Endothelial cell of umbilical vein (primary cell): ENCODE measurements around the gene SOCS7. TPM values are rescaled to one million over a fixed set of nuclear protein-coding genes. Genes with fewer than 3 reads are reported as not detected.

Source experiments
- BruUV-seq: library from RNA; stranded (reverse); fragments of 400-500 nt; replicated peaks from 2 replicates; lab custom pipeline; 2021; lab: Mats Ljungman, UMichigan
- CTCF ChIA-PET: fragments of 300-600, 350-600 bp; sonication (Branson Sonifier 250); formaldehyde crosslinking; loops from one replicate; lab custom pipeline; 2021; ENCODE audit warnings: antibody characterized with exemption, inconsistent platforms; lab: Charles Lee
- POLR2A ChIA-PET: fragments of 300-600, 350-600 bp; sonication (Branson Sonifier 250); formaldehyde crosslinking; loops from one replicate; lab custom pipeline; 2021; ENCODE audit warnings: antibody characterized with exemption, inconsistent platforms; lab: Charles Lee
- DNase-seq: peaks from one replicate; pipeline ENCODE4 v3.0.0-alpha.2; 2011; ENCODE audit warnings: low read depth, low spot score
- FAIRE-seq: peaks from 2 replicates; lab custom pipeline; 2011; peaks lifted over from hg19 to GRCh38; lab: Jason Lieb, UNC
- H2AFZ ChIP-seq: 2 replicates; pipeline ENCODE4 v1.6.0; 2012; ENCODE audit warnings: low read depth, low read length, control low read depth, inconsistent platforms
- H3K27ac ChIP-seq: 2 replicates; pipeline ENCODE4 v1.5.1; 2011; ENCODE audit warnings: low read depth, mild to moderate bottlenecking, control low read depth, low read length, moderate library complexity; ENCODE audit not compliant: insufficient read depth
- H3K27me3 ChIP-seq, 2 experiments: 2 replicates each; pipeline versions ENCODE4 v1.6.0 to v1.6.1; 2011; ENCODE audit warnings: low read length in 2 of 2, mixed read lengths in 1 of 2; ENCODE audit not compliant: control insufficient read depth in 2 of 2, insufficient read depth in 2 of 2
- H3K36me3 ChIP-seq, 2 experiments: 2 replicates in 1 of 2; 3 replicates in 1 of 2; pipeline ENCODE4 v1.5.1; 2011; ENCODE audit warnings: low read length in 2 of 2, mild to moderate bottlenecking in 1 of 2, moderate library complexity in 1 of 2; ENCODE audit not compliant: control insufficient read depth in 2 of 2, insufficient read depth in 2 of 2; ENCODE audit errors: extremely low read depth in 1 of 2
- H3K4me1 ChIP-seq: 3 replicates; pipeline ENCODE4 v1.5.1; 2011; ENCODE audit warnings: mild to moderate bottlenecking, low read length; ENCODE audit not compliant: control insufficient read depth, insufficient read depth; ENCODE audit errors: extremely low read depth
- H3K4me2 ChIP-seq: 2 replicates; pipeline ENCODE4 v1.6.1; 2011; ENCODE audit warnings: low read length, control low read depth, mixed read lengths; ENCODE audit not compliant: insufficient read depth
- H3K4me3 ChIP-seq, 3 experiments: fragments of 200-600 bp in 1 of 3; sonication (generic), shearing (Covaris generic) in 1 of 3; replicated peaks in 1 of 3; 2 replicates each; pipeline ENCODE4 v1.5.1; 2011 to 2016; ENCODE audit warnings: control low read depth in 3 of 3, low read length in 3 of 3, mild to moderate bottlenecking in 2 of 3, inconsistent platforms in 1 of 3, low read depth in 1 of 3, moderate library complexity in 1 of 3; ENCODE audit not compliant: insufficient read depth in 1 of 3
- H3K79me2 ChIP-seq: 2 replicates; pipeline ENCODE4 v1.6.0; 2012; ENCODE audit warnings: low read length, inconsistent platforms; ENCODE audit not compliant: control insufficient read depth, insufficient read depth
- H3K9ac ChIP-seq: replicated peaks from 2 replicates; pipeline ENCODE3; 2011; ENCODE audit warnings: low read length, control low read depth; ENCODE audit not compliant: insufficient read depth; ENCODE audit errors: extremely low read depth
- H3K9me1 ChIP-seq: replicated peaks from 3 replicates; pipeline ENCODE4 v1.6.0; 2011; ENCODE audit warnings: mild to moderate bottlenecking, low read length; ENCODE audit not compliant: control insufficient read depth, insufficient read depth; ENCODE audit errors: extremely low read depth
- H3K9me3 ChIP-seq: replicated peaks from 2 replicates; pipeline ENCODE4 v1.5.1; 2012; ENCODE audit warnings: low read length, inconsistent platforms; ENCODE audit not compliant: control insufficient read depth, insufficient read depth
- H4K20me1 ChIP-seq: replicated peaks from 2 replicates; pipeline ENCODE3; 2011; ENCODE audit warnings: mild to moderate bottlenecking, low read length; ENCODE audit not compliant: control insufficient read depth, insufficient read depth; ENCODE audit errors: extremely low read depth
- CTCF ChIP-seq, 2 donors: IDR thresholded peaks; 1 replicate in 1 of 2; 2 replicates in 1 of 2; pipeline ENCODE4 v1.5.1; 2011; ENCODE audit warnings: low read length in 2 of 2, mild to moderate bottlenecking in 2 of 2, moderate library complexity in 2 of 2, control low read depth in 1 of 2, inconsistent platforms in 1 of 2, low read depth in 1 of 2; ENCODE audit not compliant: insufficient read depth in 1 of 2; ENCODE audit errors: extremely low read depth in 1 of 2
- EZH2 ChIP-seq: IDR thresholded peaks from 2 replicates; pipeline ENCODE4 v1.6.1; 2012; ENCODE audit warnings: borderline replicate concordance, low read depth, mild to moderate bottlenecking, moderate library complexity, low read length, inconsistent platforms; ENCODE audit not compliant: severe bottlenecking
- FOS ChIP-seq: IDR thresholded peaks from 2 replicates; pipeline ENCODE4 v1.6.1; 2011; ENCODE audit warnings: mild to moderate bottlenecking, low read length, moderate library complexity, borderline replicate concordance; ENCODE audit not compliant: insufficient read depth
- GATA2 ChIP-seq: IDR thresholded peaks from 2 replicates; pipeline ENCODE4 v1.7.0; 2011; ENCODE audit warnings: low read depth, mild to moderate bottlenecking, moderate library complexity, mixed read lengths, low read length; ENCODE audit not compliant: insufficient read length, insufficient read depth
- dilution Hi-C: fragments of 300-500 bp; cut with MboI; formaldehyde crosslinking; loops from one replicate; pipeline ENCODE4 v1.15.0; 2019; ENCODE audit warnings: low sequenced_read_pairs; ENCODE audit not compliant: extremely low pct_ligation_motif_present
- intact Hi-C: fragments of 100-400 bp; cut with micrococcal nuclease; formaldehyde crosslinking; loops from one replicate; pipeline ENCODE4 v1.10.0; 2022
- polyA plus RNA-seq, 4 experiments: library from polyadenylated mRNA; depleted of rRNA in 3 of 4; stranded (reverse) in 3 of 4; unstranded in 1 of 4; fragments of >200 nt; gene quantifications; 2 replicates each; pipeline versions ENCODE4 v1.2.1 to v1.2.3, GENCODE V29; 2011 to 2012; ENCODE audit warnings: missing spikeins in 1 of 4
- total RNA-seq: library from RNA; stranded (reverse); gene quantifications from 2 replicates; pipeline ENCODE4 v1.2.3, GENCODE V29; 2021
- TF ChIP-seq, protein P1 (sequence below): IDR thresholded peaks from 2 replicates; pipeline ENCODE4 v1.6.1; 2011; ENCODE audit not compliant: insufficient read depth, insufficient read length

Gene SOCS7
- total and polyA plus RNA-seq, 2 donors (not counting 3 experiments of a cell fraction or from before 2014, with no cell fraction given), result 5.9 to 10.4 TPM

GRCh38 chr17:38421871-38422827 is 70.5 kb downstream of the SOCS7 start:
- Histone ChIP-seq H2AFZ (no peak overlapping the region), H3K79me2 (peaks cover 5% of the 10 kb centered on the region), H3K4me3 (no peak overlapping the region), H4K20me1 (no peaks in the 10 kb centered on the region), H3K27ac (no peak overlapping the region), H3K27me3 (peaks cover 18% of the 10 kb centered on the region in 2 experiments), H3K4me1 (peaks cover 35% of the 10 kb centered on the region), H3K9me3 (no peaks in the 10 kb centered on the region), H3K9ac (no peak overlapping the region), H3K4me2 (no peak overlapping the region), H3K36me3 (no peaks in the 10 kb centered on the region), H3K9me1 (no peaks in the 10 kb centered on the region)
- ChIA-PET CTCF (interaction anchor here (0.9 to 9.7 kb wide), 8 partner anchors 20 to 162 kb away, joined by 3 to 96 read pairs (median 20); partner anchors contain the start of gene SOCS7), POLR2A (no interaction called here)
- BruUV-seq, result no TSS peak
- no peak for FAIRE-seq
- DNase-seq, result no peak
- intact Hi-C loops, result loop anchor here (2.0 kb wide), 1 partner anchor 71 kb away; no protein-coding TSS in a partner anchor
- TF ChIP-seq GATA2 (no peak), EZH2 (no peak), FOS (no peak), CTCF (IDR thresholded peaks at IDR 0.05; ENCODE audit: extremely low read depth in 1 of 2, insufficient read depth in 1 of 2, low read depth in 1 of 2, low read length in 2 of 2) (no peak)
- TF ChIP-seq, protein P1, sequence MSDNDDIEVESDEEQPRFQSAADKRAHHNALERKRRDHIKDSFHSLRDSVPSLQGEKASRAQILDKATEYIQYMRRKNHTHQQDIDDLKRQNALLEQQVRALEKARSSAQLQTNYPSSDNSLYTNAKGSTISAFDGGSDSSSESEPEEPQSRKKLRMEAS, result no peak
- dilution Hi-C loops, result no loop called here
